SK-N-MC (cell line): ENCODE measurements around the gene PAXIP1.

Experiments
- EZH2 ChIP-seq: fragments of 200-600 bp; sonication (generic); IDR thresholded peaks from one replicate; pipeline ENCODE4 v1.6.1; 2017; ENCODE audit warnings: antibody characterized with exemption
- FOXP2 ChIP-seq: optimal IDR thresholded peaks from 2 replicates; pipeline ENCODE3; 2011; ENCODE audit warnings: mild to moderate bottlenecking, moderate library complexity; ENCODE audit not compliant: insufficient read depth; ENCODE audit errors: extremely low read length, control extremely low read depth
- POLR2AphosphoS5 ChIP-seq: IDR thresholded peaks from 2 replicates; pipeline ENCODE4 v1.6.1; 2012; ENCODE audit warnings: mild to moderate bottlenecking, low read depth, low read length, borderline replicate concordance

- TF ChIP-seq EZH2 (no peak), POLR2AphosphoS5 (no peak), FOXP2 (no peak)
Measured at GRCh38 chr7:154898973-154899855, 103.7 kb downstream of the PAXIP1 start.
